ENCODE results near the gene SLC25A42. TPM values are rescaled to one million over a fixed set of nuclear protein-coding genes. Genes with fewer than 3 reads are reported as not detected.

Gene SLC25A42
- total and polyA plus RNA-seq, 2 donors from 2014 or later: 9.7 to 70.7 TPM

- DNase-seq: peak in 2 of 5 donors; percentile 27 to 52
- intact Hi-C loops (cut with DNase I): no loop called here
- H3K27ac ChIP-seq (ENCODE audit: low read depth in 2 of 2, low read length in 2 of 2): peak overlapping the region; percentile 81
- no peaks in the 10 kb centered on the region for H3K9me3 ChIP-seq (ENCODE audit: control insufficient read depth in 2 of 3, insufficient read depth in 1 of 3, low read length in 3 of 3)
- H3K27me3 ChIP-seq (ENCODE audit: control insufficient read depth, insufficient read depth, low read length): no peaks in the 10 kb centered on the region
- peak overlapping the region in 2 of 3 donors; percentile 49 to 51 for H3K9ac ChIP-seq (ENCODE audit: low read length in 3 of 3)
- TF ChIP-seq CTCF (IDR thresholded peaks at IDR 0.05; ENCODE audit: borderline replicate concordance, extremely low read depth, insufficient read depth): no peak
- no peaks in the 10 kb centered on the region for H3K36me3 ChIP-seq (ENCODE audit: control insufficient read depth in 2 of 3, insufficient read depth in 3 of 3, low read length in 3 of 3)
- peaks cover 0 to 29% (median 25%) of the 10 kb centered on the region in 3 donors for H3K4me1 ChIP-seq (ENCODE audit: control insufficient read depth in 2 of 3, insufficient read depth in 2 of 3, low read depth in 1 of 3, low read length in 3 of 3)
- no peak for FAIRE-seq
- peak overlapping the region; percentile 62 to 88 (median 73) for H3K4me3 ChIP-seq (ENCODE audit: low read length in 3 of 3)
Observed at GRCh38 chr19:19064811-19065745, 1.3 kb downstream of the SLC25A42 start.

- Histone ChIP-seq H3K4me3 (ENCODE audit: low read length in 3 of 3) (no peak overlapping the region), H3K9me3 (ENCODE audit: control insufficient read depth in 2 of 3, insufficient read depth in 1 of 3, low read length in 3 of 3) (no peaks in the 10 kb centered on the region), H3K4me1 (ENCODE audit: control insufficient read depth in 2 of 3, insufficient read depth in 2 of 3, low read depth in 1 of 3, low read length in 3 of 3) (peaks cover 0 to 16% (median 14%) of the 10 kb centered on the region in 3 donors), H3K27ac (ENCODE audit: low read depth in 2 of 2, low read length in 2 of 2) (no peak overlapping the region), H3K9ac (ENCODE audit: low read length in 3 of 3) (no peak overlapping the region), H3K36me3 (ENCODE audit: control insufficient read depth in 2 of 3, insufficient read depth in 3 of 3, low read length in 3 of 3) (no peaks in the 10 kb centered on the region), H3K27me3 (ENCODE audit: control insufficient read depth, insufficient read depth, low read length) (no peaks in the 10 kb centered on the region)
- DNase-seq (no peak), FAIRE-seq (no peak)
- TF ChIP-seq CTCF (IDR thresholded peaks at IDR 0.05; ENCODE audit: borderline replicate concordance, extremely low read depth, insufficient read depth): no peak
- intact Hi-C loops (cut with DNase I): no loop called here
Observed at GRCh38 chr19:19067276-19068072, 3.7 kb downstream of the SLC25A42 start.

- H3K27ac ChIP-seq (ENCODE audit: low read depth in 2 of 2, low read length in 2 of 2): no peak overlapping the region
- no peak overlapping the region for H3K9ac ChIP-seq (ENCODE audit: low read length in 3 of 3)
- no peaks in the 10 kb centered on the region for H3K36me3 ChIP-seq (ENCODE audit: control insufficient read depth in 2 of 3, insufficient read depth in 3 of 3, low read length in 3 of 3)
- FAIRE-seq: no peak
- no peak overlapping the region for H3K4me3 ChIP-seq (ENCODE audit: low read length in 3 of 3)
- H3K27me3 ChIP-seq (ENCODE audit: control insufficient read depth, insufficient read depth, low read length): no peaks in the 10 kb centered on the region
- no peak for DNase-seq
- TF ChIP-seq CTCF (IDR thresholded peaks at IDR 0.05; ENCODE audit: borderline replicate concordance, extremely low read depth, insufficient read depth): no peak
- no peaks in the 10 kb centered on the region for H3K9me3 ChIP-seq (ENCODE audit: control insufficient read depth in 2 of 3, insufficient read depth in 1 of 3, low read length in 3 of 3)
- intact Hi-C loops (cut with DNase I): no loop called here
- H3K4me1 ChIP-seq (ENCODE audit: control insufficient read depth in 2 of 3, insufficient read depth in 2 of 3, low read depth in 1 of 3, low read length in 3 of 3): peaks cover 0 to 18% (median 6%) of the 10 kb centered on the region in 3 donors
Observed at GRCh38 chr19:19068659-19069654, 5.2 kb downstream of the SLC25A42 start.
